ENCODE data around the gene TRIP11.

The TRIP11 gene

GRCh38 chr14:91918186-91918883, 121.5 kb downstream of the TRIP11 start:
- DNase-seq (ENCODE audit: low read depth), result no peak

Measured in HS-27A (cell line).